HG03097 (cell line): ENCODE measurements around the gene NDRG4.

Source experiments
- ATAC-seq: cut with Tn5 transposase; IDR thresholded peaks from one replicate; pipeline ENCODE4 v1.9.1; 2021; ENCODE audit not compliant: unreplicated experiment, low FRiP score

The NDRG4 gene

GRCh38 chr16:58508671-58509251 is 8.8 kb downstream of the NDRG4 start:
- no peak for ATAC-seq

GRCh38 chr16:58509256-58510096 is 9.5 kb downstream of the NDRG4 start:
- no peak for ATAC-seq

GRCh38 chr16:58510097-58510775 is 10.3 kb downstream of the NDRG4 start:
- no peak for ATAC-seq

- no peak for ATAC-seq
These were observed 11.1 kb downstream of the NDRG4 start for GRCh38 chr16:58510776-58511628.

- ATAC-seq = no peak
These were observed 12.2 kb downstream of the NDRG4 start for GRCh38 chr16:58511933-58512815.

- no peak for ATAC-seq
These were observed 13.9 kb downstream of the NDRG4 start for GRCh38 chr16:58513874-58514273.

- peak; percentile 70 for ATAC-seq
These were observed 15.4 kb downstream of the NDRG4 start, which contains the start of gene SETD6 for GRCh38 chr16:58515125-58515870. Gene SETD6 (plus strand): TSS chr16:58515517. CDS start chr16:58515538, 21 bp downstream.

GRCh38 chr16:58515871-58516767 is 16.2 kb downstream of the NDRG4 start:
- peak; percentile 39 for ATAC-seq

GRCh38 chr16:58516768-58517107 is 16.8 kb downstream of the NDRG4 start:
- no peak for ATAC-seq

- no peak for ATAC-seq
These were observed 18.4 kb downstream of the NDRG4 start for GRCh38 chr16:58518083-58518979.

- ATAC-seq = no peak
These were observed 19.0 kb downstream of the NDRG4 start for GRCh38 chr16:58518980-58519368.

- no peak for ATAC-seq
These were observed 19.8 kb downstream of the NDRG4 start for GRCh38 chr16:58519707-58520106.

- no peak for ATAC-seq
These were observed 30.2 kb downstream of the NDRG4 start for GRCh38 chr16:58530179-58530578.

- ATAC-seq = no peak
These were observed 32.5 kb downstream of the NDRG4 start for GRCh38 chr16:58532414-58532813.

- no peak for ATAC-seq
These were observed 34.0 kb downstream of the NDRG4 start for GRCh38 chr16:58533751-58534470.

- ATAC-seq = no peak
These were observed 35.2 kb downstream of the NDRG4 start for GRCh38 chr16:58535100-58535499.
